GM23248 (cell line): Measurements from ENCODE around the gene PRPF38B. TPM values are rescaled to one million over a fixed set of nuclear protein-coding genes. Genes with fewer than 3 reads are reported as not detected.

Source experiments
- DNase-seq: peaks from one replicate; pipeline ENCODE4 v3.0.0-alpha.2; 2015
- H2AFZ ChIP-seq: fragments of 200-600 bp; sonication (generic); 2 replicates; pipeline ENCODE4 v1.6.1; 2016; ENCODE audit warnings: antibody characterized with exemption
- H3F3A ChIP-seq: fragments of 200-600 bp; sonication (generic); 2 replicates; pipeline ENCODE4 v1.6.1; 2016; ENCODE audit warnings: mild to moderate bottlenecking, antibody characterized with exemption, mixed run types; ENCODE audit not compliant: insufficient read depth
- H3K27ac ChIP-seq: fragments of 200-600 bp; sonication (generic); 2 replicates; pipeline ENCODE4 v1.5.1; 2016; ENCODE audit warnings: mild to moderate bottlenecking
- H3K27me3 ChIP-seq: fragments of 200-600 bp; sonication (generic); replicated peaks from 2 replicates; pipeline ENCODE4 v1.6.1; 2016; ENCODE audit warnings: mild to moderate bottlenecking; ENCODE audit not compliant: insufficient read depth
- H3K36me3 ChIP-seq: fragments of 200-600 bp; sonication (generic); 2 replicates; pipeline ENCODE4 v1.6.1; 2016; ENCODE audit warnings: low read depth, mild to moderate bottlenecking
- H3K4me1 ChIP-seq: fragments of 200-600 bp; sonication (generic); 2 replicates; pipeline ENCODE4 v1.6.1; 2016; ENCODE audit warnings: mild to moderate bottlenecking; ENCODE audit not compliant: insufficient read depth
- H3K4me2 ChIP-seq: fragments of 200-600 bp; sonication (generic); one replicate; pipeline ENCODE4 v1.6.1; 2016; ENCODE audit warnings: mild to moderate bottlenecking; ENCODE audit not compliant: unreplicated experiment
- H3K4me3 ChIP-seq: fragments of 200-600 bp; sonication (generic); 2 replicates; pipeline ENCODE4 v1.5.1; 2016; ENCODE audit warnings: mild to moderate bottlenecking
- H3K79me2 ChIP-seq: fragments of 200-600 bp; sonication (generic); 2 replicates; pipeline ENCODE4 v1.6.1; 2016; ENCODE audit warnings: mild to moderate bottlenecking; ENCODE audit not compliant: insufficient read depth
- H3K9ac ChIP-seq: fragments of 200-600 bp; sonication (generic); 2 replicates; pipeline ENCODE4 v1.6.1; 2016; ENCODE audit warnings: mild to moderate bottlenecking
- H3K9me2 ChIP-seq: fragments of 200-600 bp; sonication (generic); 2 replicates; pipeline ENCODE4 v1.6.1; 2016; ENCODE audit warnings: mixed run types, mild to moderate bottlenecking, moderate library complexity; ENCODE audit not compliant: insufficient read depth
- H3K9me3 ChIP-seq: fragments of 200-600 bp; sonication (generic); one replicate; pipeline ENCODE4 v1.6.1; 2017; ENCODE audit warnings: low read depth
- H4K20me1 ChIP-seq: fragments of 200-600 bp; sonication (generic); 2 replicates; pipeline ENCODE4 v1.6.0; 2016; ENCODE audit not compliant: insufficient read depth
- EZH2 ChIP-seq: fragments of 200-600 bp; sonication (generic); IDR thresholded peaks from 2 replicates; pipeline ENCODE4 v1.6.1; 2018; ENCODE audit warnings: antibody characterized with exemption, mild to moderate bottlenecking; ENCODE audit not compliant: insufficient read depth, poor library complexity, severe bottlenecking
- EZH2phosphoT487 ChIP-seq: fragments of 200-600 bp; sonication (generic); IDR thresholded peaks from 2 replicates; pipeline ENCODE4 v1.6.1; 2018; ENCODE audit warnings: antibody characterized with exemption, moderate library complexity, mild to moderate bottlenecking, low read depth; ENCODE audit not compliant: insufficient read depth
- WGBS, 2 experiments: methylation state at CpG; one replicate each; pipeline ENCODE4 v1.1.6; 2015 to 2017; ENCODE audit warnings: low lambda C conversion rate in 2 of 2, low coverage in 1 of 2; ENCODE audit errors: missing lambda C conversion rate in 2 of 2; 5-methylcytosine and 5-hydroxymethylcytosine counted together
- in situ Hi-C: fragments of 300-500 bp; cut with MboI; formaldehyde crosslinking; loops from 2 replicates; pipeline ENCODE4 v1.15.0; 2020
- polyA plus RNA-seq: library from polyadenylated mRNA; unstranded; fragments of >200 nt; fragmentation: Nextera tagmentation; extraction: Ambion mirVana; gene quantifications from 2 replicates; pipeline ENCODE4 v1.2.1, GENCODE V29; 2016
- total RNA-seq: library from RNA; depleted of rRNA; stranded (reverse); fragments of >200 nt; shearing (Covaris generic); gene quantifications from 2 replicates; pipeline ENCODE4 v1.2.3, GENCODE V29; 2014

The PRPF38B gene
- total and polyA plus RNA-seq, 2 experiments from 2014 or later, result 10.9 to 25.6 TPM

DNA sequence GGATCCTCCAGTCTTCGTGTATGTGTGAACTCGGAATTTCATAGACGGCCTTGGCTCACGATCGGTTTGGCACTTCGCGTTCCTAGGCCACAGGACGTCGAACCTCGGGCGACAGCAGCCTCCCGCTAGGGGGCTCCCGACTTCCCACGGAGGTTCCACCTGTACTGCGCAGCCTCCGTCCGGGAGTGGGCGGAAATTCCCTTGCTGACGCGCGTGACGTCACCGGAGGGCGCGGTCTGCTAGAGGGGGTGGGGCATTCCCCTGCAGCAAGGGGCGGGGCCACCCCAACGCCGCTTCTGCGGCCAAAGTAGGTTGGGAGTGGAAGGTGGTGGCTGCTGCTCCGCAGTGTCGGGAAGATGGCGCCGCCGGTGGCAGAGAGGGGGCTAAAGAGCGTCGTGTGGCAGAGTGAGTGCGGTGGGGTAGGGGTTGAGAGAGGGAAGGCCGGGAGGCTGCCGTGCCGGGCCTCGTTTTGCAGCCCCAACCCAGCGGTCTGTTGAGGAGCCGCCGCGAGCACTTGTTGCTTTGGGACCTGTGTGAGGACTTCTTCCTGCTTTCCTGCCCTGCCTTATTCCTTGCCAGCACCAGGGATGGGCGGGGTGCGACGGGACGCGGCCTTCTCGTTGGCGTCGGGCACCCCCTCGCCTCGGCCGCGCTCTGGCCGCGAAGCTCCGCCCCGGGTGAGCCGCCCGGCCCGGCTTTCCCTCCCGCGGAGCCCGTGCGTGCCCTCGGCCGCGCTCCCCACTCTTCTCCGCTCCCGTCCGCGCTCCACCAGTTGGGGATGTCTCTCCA, 54.5 kb downstream of the PRPF38B start, which contains the start of gene STXBP3:
STXBP3 (plus strand) TSS at position 293 of the 789 bp plus-strand sequence; CDS start at position 357, 64 bp downstream.
- peaks cover 15% of the 10 kb centered on the region for H3K4me1 ChIP-seq
- peak within 1 kb of the TSS; percentile 97 for H3K4me2 ChIP-seq
- H3K27ac ChIP-seq, result peak within 1 kb of the TSS; percentile 99
- peak within 1 kb of the TSS; percentile 98 for H3K9ac ChIP-seq
- H4K20me1 ChIP-seq, result no peaks in the 10 kb centered on the region
- H3K36me3 ChIP-seq, result no peaks in the 10 kb centered on the region
- no peaks in the 10 kb centered on the region for H3K9me3 ChIP-seq
- peaks cover 11% of the 10 kb centered on the region for H3F3A ChIP-seq
- H3K27me3 ChIP-seq, result no peaks in the 10 kb centered on the region
- peak; percentile 100 for DNase-seq
- H2AFZ ChIP-seq, result peak within 1 kb of the TSS; percentile 86
- H3K4me3 ChIP-seq, result peak within 1 kb of the TSS; percentile 97
- WGBS, 2 experiments, result 1 to 2% methylated on average over 54 to 67 of the region's 75 CpGs
- H3K79me2 ChIP-seq, result peaks cover 43% of the 10 kb centered on the region
- no peaks in the 10 kb centered on the region for H3K9me2 ChIP-seq
- in situ Hi-C loops, result no loop called here
- TF ChIP-seq EZH2phosphoT487, result no peak
- TF ChIP-seq EZH2, result no peak

DNA sequence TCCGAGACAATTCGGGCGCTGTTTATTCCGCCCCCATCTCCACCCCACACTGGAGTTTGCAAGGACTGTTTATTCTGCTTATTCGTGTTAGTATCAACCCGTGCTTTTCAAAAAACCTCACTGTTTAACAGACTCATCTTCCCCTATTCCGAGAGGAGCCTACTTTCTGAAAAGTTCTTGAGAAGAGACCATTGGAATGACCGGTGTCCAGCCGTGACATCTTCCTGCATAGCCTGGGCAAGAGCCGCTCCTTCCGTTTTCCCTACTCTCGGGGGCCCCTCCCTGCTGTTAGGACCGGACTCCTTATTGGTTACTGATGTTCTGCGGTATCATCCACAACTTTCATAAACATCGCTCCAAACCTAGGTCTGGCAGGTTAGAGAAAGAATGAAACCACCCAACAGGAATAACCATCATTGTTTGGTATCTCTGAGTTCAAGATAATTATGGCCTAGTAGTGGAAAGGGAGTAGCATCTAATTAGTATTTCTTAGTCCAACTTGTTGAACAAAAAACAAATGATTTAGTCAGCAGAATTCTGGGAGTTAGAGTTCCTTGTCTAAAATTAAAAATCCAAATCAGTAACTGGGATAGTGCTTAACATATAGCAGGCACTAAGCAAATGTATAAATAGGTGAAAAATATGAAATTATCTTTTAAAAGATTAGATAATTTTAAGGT, 55.2 kb downstream of the PRPF38B start:
- H3K4me1 ChIP-seq, result peaks cover 15% of the 10 kb centered on the region
- H4K20me1 ChIP-seq, result no peaks in the 10 kb centered on the region
- peak; percentile 95 for DNase-seq
- H3K4me2 ChIP-seq, result peak overlapping the region; percentile 97
- H3K9ac ChIP-seq, result peak overlapping the region; percentile 98
- TF ChIP-seq EZH2, result no peak
- no peak for TF ChIP-seq EZH2phosphoT487
- in situ Hi-C loops, result no loop called here
- no peaks in the 10 kb centered on the region for H3K9me3 ChIP-seq
- peak overlapping the region; percentile 99 for H3K27ac ChIP-seq
- WGBS, 2 experiments, result 1% methylated on average over 15 of the region's 15 CpGs
- peak overlapping the region; percentile 86 for H2AFZ ChIP-seq
- peak overlapping the region; percentile 97 for H3K4me3 ChIP-seq
- no peaks in the 10 kb centered on the region for H3K9me2 ChIP-seq
- no peaks in the 10 kb centered on the region for H3K27me3 ChIP-seq
- peaks cover 50% of the 10 kb centered on the region for H3K79me2 ChIP-seq
- H3K36me3 ChIP-seq, result peaks cover 4% of the 10 kb centered on the region
- peaks cover 11% of the 10 kb centered on the region for H3F3A ChIP-seq

DNA sequence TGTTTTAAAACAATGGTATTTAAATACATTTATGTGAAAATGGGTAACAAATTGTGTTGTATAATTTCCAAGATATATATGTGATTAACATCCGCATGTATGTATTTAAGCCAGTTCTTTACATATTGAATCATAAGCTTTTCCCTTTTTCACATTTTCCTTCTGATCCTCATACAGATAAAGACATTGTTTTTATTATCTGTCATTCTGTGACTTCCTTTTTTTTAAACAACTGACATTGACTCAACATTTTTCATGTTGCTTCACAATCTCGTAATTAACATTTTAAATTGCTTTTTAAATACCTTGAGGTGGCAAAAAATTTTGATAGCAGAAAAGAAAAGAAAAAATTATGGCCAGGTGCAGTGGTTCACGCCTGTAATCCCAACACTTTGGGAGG, 55.8 kb downstream of the PRPF38B start:
- peaks cover 15% of the 10 kb centered on the region for H3K4me1 ChIP-seq
- H4K20me1 ChIP-seq, result no peaks in the 10 kb centered on the region
- in situ Hi-C loops, result no loop called here
- DNase-seq, result peak; percentile 21
- H3F3A ChIP-seq, result peaks cover 11% of the 10 kb centered on the region
- no peaks in the 10 kb centered on the region for H3K9me3 ChIP-seq
- H2AFZ ChIP-seq, result no peak overlapping the region
- TF ChIP-seq EZH2 (no peak), EZH2phosphoT487 (no peak)
- H3K27me3 ChIP-seq, result no peaks in the 10 kb centered on the region
- peak overlapping the region; percentile 97 for H3K4me2 ChIP-seq
- WGBS, 2 experiments, result 62 to 77% methylated on average over 3 of the region's 3 CpGs
- H3K4me3 ChIP-seq, result peak overlapping the region; percentile 97
- H3K27ac ChIP-seq, result peak overlapping the region; percentile 99
- H3K9me2 ChIP-seq, result no peaks in the 10 kb centered on the region
- H3K79me2 ChIP-seq, result peaks cover 56% of the 10 kb centered on the region
- peaks cover 10% of the 10 kb centered on the region for H3K36me3 ChIP-seq
- peak overlapping the region; percentile 98 for H3K9ac ChIP-seq

DNA sequence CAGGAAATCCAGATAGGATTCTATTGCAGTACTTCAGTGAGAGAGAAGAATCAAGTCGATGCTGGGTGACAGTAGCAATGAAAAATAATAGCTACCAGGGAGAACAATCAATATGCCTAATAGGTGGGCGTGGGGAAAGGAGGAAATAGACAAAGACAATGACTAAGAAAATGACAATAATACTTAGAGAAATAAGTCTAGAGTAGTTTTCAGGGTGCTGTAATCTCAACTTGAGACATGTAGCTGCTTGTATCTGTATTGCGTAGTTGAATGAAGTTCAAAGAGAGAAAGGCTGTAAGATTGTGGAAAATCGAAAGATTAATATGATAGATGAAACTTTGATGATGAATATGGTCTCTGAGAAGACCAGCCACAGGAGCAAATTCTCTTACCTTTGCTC, 57.0 kb downstream of the PRPF38B start:
- no peak overlapping the region for H3K27ac ChIP-seq
- WGBS, 2 experiments, result 68 to 71% methylated on average over 4 of the region's 4 CpGs
- H3K4me2 ChIP-seq, result no peak overlapping the region
- H3K9me2 ChIP-seq, result no peaks in the 10 kb centered on the region
- peaks cover 64% of the 10 kb centered on the region for H3K79me2 ChIP-seq
- in situ Hi-C loops, result no loop called here
- no peak overlapping the region for H2AFZ ChIP-seq
- H3K4me1 ChIP-seq, result peaks cover 15% of the 10 kb centered on the region
- no peaks in the 10 kb centered on the region for H3K9me3 ChIP-seq
- peaks cover 16% of the 10 kb centered on the region for H3K36me3 ChIP-seq
- no peak overlapping the region for H3K9ac ChIP-seq
- DNase-seq, result no peak
- H3K27me3 ChIP-seq, result no peaks in the 10 kb centered on the region
- H3K4me3 ChIP-seq, result no peak overlapping the region
- peaks cover 11% of the 10 kb centered on the region for H3F3A ChIP-seq
- TF ChIP-seq EZH2 (no peak), EZH2phosphoT487 (no peak)
- no peaks in the 10 kb centered on the region for H4K20me1 ChIP-seq
